Astrocyte of the cerebellum (primary cell): ENCODE results near the gene TMC3.

Source experiments
- DNase-seq: peaks from one replicate; pipeline ENCODE4 v3.0.0-alpha.2; 2011; ENCODE audit warnings: low read depth
- H3K4me3 ChIP-seq: 2 replicates; pipeline ENCODE4 v1.5.1; 2011; ENCODE audit warnings: mild to moderate bottlenecking, low read depth, low read length, moderate library complexity
- in situ Hi-C: cut with HindIII; loops from 2 replicates; pipeline ENCODE4 v1.10.0; 2017; ENCODE audit warnings: low sequenced_read_pairs
- TF ChIP-seq, protein P1 (sequence below): IDR thresholded peaks from 2 replicates; pipeline ENCODE4 v1.5.1; 2012; ENCODE audit warnings: low read length, low read depth, moderate library complexity, mild to moderate bottlenecking; ENCODE audit errors: missing control alignments

The TMC3 gene

GRCh38 chr15:81313686-81314085, 60.3 kb downstream of the TMC3 start:
- H3K4me3 ChIP-seq, result no peak overlapping the region
- in situ Hi-C loops, result no loop called here
- TF ChIP-seq, protein P1, sequence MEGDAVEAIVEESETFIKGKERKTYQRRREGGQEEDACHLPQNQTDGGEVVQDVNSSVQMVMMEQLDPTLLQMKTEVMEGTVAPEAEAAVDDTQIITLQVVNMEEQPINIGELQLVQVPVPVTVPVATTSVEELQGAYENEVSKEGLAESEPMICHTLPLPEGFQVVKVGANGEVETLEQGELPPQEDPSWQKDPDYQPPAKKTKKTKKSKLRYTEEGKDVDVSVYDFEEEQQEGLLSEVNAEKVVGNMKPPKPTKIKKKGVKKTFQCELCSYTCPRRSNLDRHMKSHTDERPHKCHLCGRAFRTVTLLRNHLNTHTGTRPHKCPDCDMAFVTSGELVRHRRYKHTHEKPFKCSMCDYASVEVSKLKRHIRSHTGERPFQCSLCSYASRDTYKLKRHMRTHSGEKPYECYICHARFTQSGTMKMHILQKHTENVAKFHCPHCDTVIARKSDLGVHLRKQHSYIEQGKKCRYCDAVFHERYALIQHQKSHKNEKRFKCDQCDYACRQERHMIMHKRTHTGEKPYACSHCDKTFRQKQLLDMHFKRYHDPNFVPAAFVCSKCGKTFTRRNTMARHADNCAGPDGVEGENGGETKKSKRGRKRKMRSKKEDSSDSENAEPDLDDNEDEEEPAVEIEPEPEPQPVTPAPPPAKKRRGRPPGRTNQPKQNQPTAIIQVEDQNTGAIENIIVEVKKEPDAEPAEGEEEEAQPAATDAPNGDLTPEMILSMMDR, result no peak
- no peak for DNase-seq

DNA sequence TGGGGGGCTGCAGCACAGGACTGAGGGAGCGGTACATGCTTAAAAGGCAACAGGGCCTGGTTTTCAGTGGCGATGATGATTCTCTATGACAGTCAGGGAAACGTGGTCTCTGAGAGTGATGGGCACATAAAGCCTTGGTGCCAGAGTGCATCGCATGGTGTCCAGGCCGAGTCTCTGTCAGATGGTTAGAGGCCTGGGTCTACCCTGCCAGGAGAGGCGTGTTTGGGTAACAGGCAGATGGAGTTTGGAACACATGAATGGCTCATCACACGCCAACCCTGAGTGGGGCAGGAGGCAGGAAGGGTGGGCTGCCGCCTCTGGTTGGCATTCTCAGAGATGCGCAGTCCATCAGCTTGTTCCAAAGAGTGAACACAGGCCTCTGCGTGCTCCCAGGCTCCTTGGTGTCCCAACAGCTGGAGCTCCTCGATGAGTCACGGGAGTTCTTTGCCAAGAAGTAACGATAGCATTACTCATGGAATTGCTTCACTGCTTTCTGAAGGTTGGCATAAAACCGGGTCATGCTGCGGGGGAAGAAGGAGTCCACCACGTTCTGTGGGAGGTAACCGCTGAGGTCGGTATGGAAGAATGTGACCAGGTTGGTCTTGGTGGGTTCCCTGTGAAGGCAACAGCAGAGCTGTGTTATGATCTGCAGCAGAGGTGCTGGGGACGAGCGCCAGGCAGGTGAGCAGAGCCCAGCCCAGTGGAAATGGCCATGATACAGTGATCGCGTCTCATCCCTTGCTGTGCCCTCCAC, 61.0 kb downstream of the TMC3 start:
- TF ChIP-seq, protein P1, result no peak
- H3K4me3 ChIP-seq, result no peak overlapping the region
- in situ Hi-C loops, result no loop called here
- DNase-seq, result peak; percentile 99

- in situ Hi-C loops, result no loop called here
- peak; percentile 18 for DNase-seq
- no peak overlapping the region for H3K4me3 ChIP-seq
- TF ChIP-seq, protein P1, result no peak
These were observed 62.1 kb downstream of the TMC3 start for GRCh38 chr15:81311752-81312464.

GRCh38 chr15:81310480-81310879, 63.5 kb downstream of the TMC3 start:
- no peak for DNase-seq
- no peak overlapping the region for H3K4me3 ChIP-seq
- in situ Hi-C loops, result no loop called here
- TF ChIP-seq, protein P1, result no peak

- no peak overlapping the region for H3K4me3 ChIP-seq
- TF ChIP-seq, protein P1, result no peak
- in situ Hi-C loops, result no loop called here
- no peak for DNase-seq
These were observed 64.2 kb downstream of the TMC3 start for GRCh38 chr15:81309647-81310450.

GRCh38 chr15:81308260-81308659, 65.8 kb downstream of the TMC3 start:
- in situ Hi-C loops, result no loop called here
- no peak for DNase-seq
- H3K4me3 ChIP-seq, result no peak overlapping the region
- TF ChIP-seq, protein P1, result no peak
